Upper lobe of left lung (tissue), 4 donors: ENCODE results near the gene MLN.

Source experiments
- CTCF ChIP-seq, 6 experiments: fragments of 450-650 bp in 4 of 6; fragments of 200-600 bp in 2 of 6; sonication (generic) in 2 of 6; IDR thresholded peaks; one replicate each; pipeline ENCODE4 v1.5.1; 2016 to 2019; ENCODE audit warnings: antibody characterized with exemption in 6 of 6
- EP300 ChIP-seq, 4 donors: sonication (generic); formaldehyde crosslinking; IDR thresholded peaks; one replicate each; pipeline ENCODE4 v1.5.1; 2017; ENCODE audit warnings: antibody characterized with exemption in 4 of 4, control low read depth in 2 of 4
- POLR2A ChIP-seq, 4 donors: fragments of 450-650 bp; IDR thresholded peaks; one replicate each; pipeline ENCODE4 v1.5.1; 2016 to 2017; ENCODE audit warnings: antibody characterized with exemption in 4 of 4, mild to moderate bottlenecking in 2 of 4

- TF ChIP-seq CTCF (IDR thresholded peaks at IDR 0.05) (no peak), EP300 (IDR thresholded peaks at IDR 0.05) (no peak), POLR2A (IDR thresholded peaks at IDR 0.05) (no peak)
Observed at GRCh38 chr6:33850296-33850695, 46.5 kb upstream of the MLN start.
